CD4-positive, alpha-beta T cell treated with Interleukin-4 for 1 hour (primary cell): ENCODE data around the gene PPFIA4.

Source experiments
- DNase-seq, 2 donors: peaks; one replicate each; pipeline ENCODE4 v3.0.0-alpha.2; 2020 to 2022

Gene PPFIA4

DNA sequence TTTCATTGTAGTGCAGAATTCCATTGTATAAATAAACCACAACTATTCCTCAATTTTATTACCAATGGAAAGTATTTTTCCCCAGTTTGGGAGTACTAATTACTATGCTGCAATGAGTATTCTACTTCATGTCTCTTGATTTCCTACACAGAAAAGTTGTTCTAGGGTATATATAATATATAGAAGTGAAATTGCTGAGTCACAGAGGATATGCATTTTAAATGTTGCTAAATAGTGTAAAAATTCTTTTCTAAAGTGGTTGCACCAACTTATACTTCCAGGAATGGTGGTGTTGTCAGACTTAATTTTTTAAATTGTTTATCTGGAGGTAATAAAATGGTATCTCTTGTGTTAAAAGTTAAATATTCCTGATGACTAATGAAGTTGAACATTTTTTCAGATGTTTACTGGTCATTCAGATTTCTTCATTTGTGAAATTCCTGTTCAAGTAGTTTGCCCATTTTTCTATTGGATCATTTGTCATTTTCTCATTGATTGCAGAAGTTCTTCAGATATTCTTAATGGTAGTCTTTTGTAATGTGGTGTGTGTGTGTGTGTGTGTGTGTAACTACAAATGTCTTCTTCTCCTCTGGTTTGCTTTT lies 78.6 kb downstream of the PPFIA4 start:
- DNase-seq, result no peak

DNA sequence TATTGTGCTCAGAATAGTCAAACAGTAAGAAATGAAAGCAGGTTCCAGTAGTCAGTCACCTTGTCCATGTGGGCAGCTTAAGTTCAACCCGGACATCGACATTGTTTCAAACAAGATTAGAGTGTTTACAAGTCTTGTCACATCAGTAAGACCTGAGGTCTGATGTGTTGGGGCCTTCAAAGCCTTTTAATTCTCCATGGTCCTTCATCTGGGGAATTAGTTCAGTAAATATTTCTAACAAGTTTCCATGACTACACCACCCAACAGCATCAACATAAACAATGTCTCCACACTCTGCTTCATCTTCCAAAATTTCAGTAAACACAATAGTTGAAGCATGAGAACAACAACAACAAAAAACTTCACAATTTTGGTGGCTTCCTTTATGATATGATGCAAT lies 86.2 kb downstream of the PPFIA4 start:
- DNase-seq, result no peak

DNA sequence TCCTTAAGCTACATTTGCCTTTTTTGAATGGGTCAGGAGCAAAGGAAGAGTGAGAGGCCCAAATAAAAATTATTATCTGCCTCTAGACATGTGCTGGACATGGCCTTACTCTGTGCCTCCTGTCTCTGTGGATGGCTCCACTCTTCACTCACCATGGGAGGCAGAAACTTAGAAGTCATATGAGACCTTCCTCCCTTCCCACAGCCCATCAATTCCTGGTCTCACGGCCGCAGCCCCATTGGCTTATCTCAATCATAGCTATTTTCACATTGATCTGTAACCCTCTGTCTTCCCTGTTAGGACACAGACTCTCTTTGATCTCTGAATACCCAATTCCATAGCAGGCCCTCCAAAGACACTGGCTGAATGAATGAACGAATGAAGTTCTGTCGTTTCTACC lies 87.0 kb downstream of the PPFIA4 start:
- no peak for DNase-seq

DNA sequence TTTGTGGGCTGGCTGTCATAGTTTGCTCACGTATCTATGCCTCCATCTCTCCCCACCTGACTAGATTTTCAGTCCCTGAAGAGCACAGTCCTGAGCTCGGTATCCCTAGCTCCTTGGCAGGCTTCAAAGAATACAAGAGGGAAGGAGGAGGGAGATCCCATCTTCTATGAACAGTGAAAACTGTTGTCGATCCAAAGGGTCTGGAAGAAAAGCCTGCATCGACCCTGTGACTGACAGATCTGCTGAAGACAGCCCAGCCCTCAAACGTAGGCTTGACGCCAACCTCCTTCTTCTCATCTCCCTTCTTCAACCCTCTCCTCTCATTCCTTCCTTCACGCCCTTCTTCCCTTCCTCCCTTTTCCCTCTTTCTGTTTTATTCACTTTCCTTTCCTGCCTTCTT lies 87.9 kb downstream of the PPFIA4 start:
- DNase-seq, result no peak

DNA sequence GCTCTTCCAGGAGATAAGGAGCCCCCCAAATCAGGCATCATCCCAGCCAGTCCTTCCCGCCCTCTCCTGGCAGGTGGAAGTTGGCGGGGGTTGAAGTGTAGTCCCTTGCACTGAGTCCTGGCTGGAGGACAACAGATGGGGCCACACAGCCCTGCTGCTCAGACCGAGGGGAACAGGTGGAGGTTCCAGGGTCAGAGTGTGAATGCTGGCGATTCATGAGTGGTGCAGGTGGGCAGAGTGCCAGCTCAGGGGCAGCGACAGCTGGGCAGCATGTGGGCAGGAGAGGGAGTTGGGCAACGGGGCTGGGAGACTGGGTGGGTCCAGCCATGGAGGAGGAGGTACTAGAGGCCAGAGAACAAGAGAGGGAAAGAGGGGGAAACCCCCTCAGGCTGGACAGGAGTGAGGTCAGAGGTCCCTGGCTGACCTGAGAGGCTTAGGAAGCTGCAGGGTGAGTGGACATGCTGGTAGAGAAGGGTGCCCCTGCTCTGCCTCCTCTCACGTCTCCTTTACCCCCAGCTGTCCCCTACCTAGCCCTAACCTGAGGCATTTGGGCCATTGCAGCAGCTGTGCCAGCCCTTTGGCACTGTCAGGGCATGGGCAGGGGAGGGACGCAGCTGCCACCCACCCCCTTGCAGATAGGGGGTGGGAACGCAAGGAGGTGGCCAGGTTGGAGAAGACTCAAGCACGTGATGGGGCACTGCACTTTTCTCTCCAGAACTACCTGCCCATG lies 90.0 kb downstream of the PPFIA4 start:
- no peak for DNase-seq

DNA sequence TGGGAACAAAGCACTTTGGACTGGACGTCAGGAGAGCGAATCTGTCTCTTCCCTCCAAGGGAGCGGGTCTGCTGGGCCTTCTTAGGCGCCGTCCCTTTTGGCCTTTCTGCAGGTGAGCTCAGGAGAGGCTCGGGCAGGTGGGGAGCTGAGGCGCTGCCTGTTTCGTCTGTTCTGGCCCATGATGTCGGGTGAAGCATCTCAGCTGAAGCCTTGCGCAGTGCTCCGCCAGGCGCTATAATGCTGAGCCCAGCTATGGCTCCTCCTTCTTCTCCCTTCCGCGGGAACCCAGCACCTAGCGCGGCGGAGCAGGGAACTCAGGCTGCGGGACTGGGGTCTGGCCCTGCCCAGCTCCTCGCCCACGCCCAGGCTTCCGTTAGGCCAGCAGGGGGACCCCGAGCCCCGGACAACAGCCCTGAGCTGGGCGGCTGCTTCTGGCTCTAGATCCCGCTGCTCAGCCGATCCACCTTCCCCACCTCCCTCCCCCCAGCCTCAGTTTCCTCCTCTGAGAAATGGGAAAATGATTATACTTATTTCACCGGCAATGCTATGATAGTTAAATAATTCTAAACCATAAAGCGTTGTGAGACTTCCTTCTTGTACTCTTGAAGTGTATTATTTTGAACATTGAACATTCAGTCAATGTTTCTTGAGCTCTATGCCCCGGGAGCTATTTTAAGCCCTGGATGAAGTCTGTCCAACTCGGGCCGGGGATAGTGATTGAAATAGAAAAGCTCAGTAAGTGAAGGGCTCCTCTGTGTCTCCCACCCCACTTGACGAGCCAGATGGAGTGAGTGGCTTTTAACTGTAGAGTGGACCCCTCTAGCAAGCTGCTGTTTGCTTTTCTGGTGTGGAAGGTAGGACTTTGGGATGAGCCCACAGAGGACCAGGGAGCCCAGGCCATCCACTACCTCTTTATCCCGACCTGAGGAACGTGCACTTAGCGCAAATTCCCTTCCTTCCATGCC lies 91.6 kb downstream of the PPFIA4 start:
- DNase-seq, result peak in 1 of 2 donors; percentile 8

DNA sequence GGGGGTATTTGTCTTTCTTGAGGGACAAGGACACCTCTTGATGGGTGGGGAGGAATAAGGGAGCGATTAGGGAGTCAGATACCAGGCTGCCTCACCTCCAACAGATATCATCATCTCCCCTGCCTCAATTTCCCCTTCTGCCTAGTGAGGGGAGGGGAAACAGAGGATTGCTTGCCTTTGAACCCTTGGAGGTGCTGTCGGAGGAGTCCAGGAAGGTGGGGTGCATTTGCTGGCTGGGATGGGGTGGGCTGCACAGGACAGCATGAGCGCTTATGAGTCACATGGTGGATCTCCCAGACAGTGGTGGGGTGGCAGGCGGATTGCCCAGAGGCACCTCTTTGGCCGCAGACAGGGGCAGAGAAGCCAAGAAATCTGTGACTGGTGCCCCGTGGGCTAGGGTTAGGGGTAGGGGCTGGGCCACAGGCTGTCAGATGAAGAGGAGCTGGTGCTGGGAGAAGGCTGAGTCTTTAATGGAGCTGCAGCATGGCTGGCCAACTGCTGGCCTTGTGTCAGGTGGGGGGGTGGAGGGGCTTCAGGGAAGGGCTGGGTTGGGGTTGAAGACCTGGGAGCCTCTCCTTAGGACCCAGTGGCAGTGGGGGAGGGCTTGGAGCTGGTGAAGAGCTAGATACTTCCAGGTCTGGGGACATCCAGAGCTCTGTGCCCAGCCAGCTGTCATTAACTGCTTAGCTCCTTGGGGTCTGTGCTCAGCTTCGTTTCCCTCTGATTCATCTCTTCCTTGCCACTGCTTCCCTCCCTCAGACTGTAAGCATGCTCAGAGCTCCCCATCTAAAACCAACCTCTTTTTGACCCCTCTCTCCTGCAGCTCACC lies 94.2 kb downstream of the PPFIA4 start:
- no peak for DNase-seq

DNA sequence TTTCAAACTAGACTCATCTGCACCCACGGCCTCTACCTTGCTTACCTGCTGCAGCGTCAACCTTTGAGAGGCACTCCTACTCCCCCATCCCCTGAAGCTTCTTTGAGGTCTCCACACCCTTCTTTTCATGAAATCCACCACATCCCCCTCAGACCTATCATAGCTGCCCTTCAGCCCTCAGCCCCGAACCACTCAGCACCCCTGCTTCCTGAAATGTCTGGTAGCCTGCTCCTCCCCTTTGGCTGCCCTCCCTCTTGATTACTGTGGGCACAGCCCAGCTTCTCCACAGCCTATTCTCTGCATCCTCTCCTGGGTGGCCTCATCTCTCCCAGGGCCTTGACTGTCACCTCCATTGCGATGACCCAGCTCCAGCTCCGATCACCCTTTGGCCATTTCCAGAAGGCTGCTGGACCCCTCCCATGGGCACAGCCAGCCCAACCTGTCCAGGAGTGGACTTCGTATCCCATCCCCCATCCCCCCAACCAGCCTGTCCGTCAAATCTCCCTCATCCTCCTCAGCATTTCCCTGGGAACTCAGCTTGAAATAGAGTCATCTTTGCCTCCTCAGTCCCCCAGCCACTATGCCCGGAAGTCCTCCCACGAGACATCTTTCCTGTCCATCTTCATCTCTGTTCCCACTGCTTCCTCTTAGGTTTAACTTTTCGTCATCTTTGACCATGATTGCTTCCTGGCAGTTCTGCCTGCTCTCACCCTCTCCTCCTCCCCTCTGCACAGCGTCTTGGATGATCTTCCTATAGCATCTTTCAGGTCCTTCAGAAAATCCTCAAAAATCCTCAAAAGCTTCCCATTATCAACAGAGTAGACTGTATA lies 95.1 kb downstream of the PPFIA4 start:
- DNase-seq, result no peak

DNA sequence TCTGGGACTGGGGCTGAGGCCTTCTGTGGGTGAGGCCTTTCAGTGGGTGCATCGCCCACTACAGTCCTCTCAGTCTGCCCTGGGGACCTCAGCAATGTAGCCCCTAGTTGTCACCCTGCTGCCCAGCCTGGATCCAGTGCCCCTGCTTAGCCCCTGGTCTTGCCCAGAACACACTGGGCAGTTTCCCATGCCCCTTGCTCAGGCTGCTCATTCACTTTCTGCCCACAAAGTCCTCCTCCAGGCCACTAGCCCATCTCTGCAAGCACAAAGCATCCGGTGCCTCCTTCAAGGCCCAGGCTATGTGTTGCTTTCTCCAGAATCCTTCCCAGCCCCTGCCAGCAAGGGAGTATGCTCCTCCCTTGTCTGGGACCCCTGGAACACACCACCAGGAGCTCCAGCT lies 95.9 kb downstream of the PPFIA4 start:
- DNase-seq, result no peak

DNA sequence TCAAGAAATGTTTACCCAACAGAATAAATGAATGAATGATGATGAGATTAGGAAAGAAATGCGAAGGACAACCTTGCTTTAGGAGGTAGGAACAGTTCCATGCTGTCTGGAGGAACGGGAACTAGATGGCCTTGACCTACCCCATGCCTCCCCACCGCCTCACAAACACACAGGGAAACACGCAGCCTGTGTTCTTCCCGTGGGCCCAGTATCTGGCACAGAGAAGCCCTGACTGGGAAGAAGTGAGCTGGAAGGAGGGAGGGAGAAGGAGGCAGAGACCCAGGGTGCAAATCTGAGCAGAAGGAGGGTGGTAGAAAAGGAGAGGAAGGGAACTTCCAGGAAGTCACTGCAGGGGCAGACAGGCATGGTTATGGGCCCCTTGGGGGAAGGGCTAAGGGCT lies 97.7 kb downstream of the PPFIA4 start:
- DNase-seq, result no peak

DNA sequence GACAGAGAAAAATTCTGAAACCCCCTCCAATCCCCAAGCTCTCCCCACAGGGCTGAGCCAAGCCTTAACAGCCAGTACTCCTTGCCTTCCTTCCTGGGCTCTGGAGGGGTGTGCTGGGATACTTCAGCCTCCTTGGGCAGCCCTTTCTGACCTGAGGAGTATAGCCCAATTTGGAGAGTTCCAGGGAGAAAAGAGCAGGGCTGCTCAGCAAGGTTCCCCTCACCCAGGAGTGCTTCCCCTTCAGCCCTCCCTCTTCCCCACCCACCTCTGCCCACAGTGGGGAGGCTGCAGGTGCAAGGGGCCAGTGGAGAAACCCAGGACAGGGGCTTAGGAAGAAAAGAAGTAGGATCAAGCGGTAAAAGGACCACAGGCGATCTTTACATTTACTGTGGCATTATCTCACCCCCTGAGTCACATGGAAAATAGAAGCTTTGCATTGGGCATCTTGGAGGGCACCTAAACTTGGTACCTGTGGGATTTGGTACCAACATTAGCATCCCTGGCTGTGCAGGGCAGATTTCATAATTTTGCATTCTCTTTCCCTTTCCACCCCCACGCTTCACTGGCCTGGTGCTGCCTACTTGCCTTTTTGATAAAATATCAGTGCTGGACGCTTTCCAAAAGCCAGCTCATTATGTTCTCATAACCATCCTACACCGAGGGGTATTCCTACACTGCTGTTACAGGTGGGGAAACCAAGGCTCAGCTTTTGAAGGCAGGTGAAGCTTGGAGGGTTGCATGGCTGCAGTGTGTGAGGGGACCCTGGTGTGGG lies 98.4 kb downstream of the PPFIA4 start:
- DNase-seq, result no peak

DNA sequence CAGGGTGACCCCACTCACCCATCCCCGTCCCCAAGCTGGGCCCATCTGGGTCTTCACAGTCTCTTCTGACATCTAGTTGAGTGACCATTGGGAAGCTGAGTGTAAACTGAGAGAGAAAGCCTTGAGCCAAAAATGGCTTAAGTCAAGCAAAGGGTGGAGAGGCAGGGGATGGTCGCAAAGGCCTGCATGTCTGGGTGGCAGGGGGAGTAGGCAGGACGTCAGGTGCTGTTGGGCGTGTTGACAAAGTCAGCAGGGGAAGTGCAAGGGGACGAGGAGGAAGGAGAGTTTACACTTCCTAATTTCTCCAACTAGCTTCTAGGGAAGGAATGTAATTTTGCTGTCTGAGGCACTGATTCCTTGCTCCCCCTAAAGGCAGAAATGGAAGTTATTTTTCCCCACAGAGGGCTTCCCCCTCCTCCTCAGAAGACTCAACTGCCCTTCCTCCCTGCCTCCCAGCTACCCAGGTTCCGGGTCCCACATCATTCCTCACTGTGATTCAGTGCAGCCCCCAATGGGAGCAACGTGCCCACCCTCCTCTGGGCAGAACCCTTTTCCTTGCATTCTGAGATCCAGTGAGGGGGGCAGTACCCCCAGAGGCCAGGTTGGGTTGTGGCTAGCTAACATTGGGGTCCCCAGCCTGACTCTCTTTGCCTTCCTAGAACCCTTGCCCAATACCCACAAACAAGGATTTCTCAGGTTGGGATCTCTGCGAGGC lies 100.0 kb downstream of the PPFIA4 start:
- DNase-seq, result no peak

DNA sequence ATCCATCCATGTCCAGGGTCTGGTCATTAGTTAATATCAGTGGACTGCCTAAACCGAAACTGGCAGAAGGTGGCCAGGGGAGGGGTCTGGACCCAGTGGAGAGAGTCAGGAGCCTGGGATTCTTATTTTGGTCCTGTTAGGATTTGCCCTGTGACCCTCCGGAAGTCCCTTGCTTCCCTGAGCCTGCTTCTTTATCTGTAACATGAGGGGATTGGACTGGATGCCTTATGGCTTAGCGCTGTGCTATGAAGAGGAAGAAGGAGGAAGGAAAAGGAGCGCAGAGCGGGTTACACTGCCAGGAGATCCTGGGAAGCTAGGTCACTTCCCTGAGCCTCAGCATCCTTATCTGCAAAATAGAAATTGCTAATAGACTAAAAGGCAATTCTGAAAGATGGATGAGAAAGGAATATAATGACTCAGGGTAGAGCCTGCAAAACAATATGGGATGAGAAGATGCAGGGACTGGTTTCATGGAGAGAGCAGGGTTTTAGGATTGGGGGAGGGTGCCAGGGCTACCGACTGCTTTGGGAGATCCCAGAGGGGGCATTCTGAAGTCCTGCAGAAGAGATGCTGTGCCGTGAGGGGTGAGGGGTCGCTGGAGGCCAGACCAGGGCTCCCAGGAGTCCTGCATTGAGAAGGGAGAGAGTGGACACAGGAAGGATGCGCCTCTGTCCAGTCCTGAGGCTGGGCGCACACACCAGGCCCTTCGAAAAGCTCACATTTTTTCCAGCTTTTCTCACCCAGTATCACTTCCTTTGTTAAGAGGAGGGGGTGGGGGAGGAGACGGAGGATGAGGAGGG lies 100.8 kb downstream of the PPFIA4 start:
- DNase-seq, result no peak

DNA sequence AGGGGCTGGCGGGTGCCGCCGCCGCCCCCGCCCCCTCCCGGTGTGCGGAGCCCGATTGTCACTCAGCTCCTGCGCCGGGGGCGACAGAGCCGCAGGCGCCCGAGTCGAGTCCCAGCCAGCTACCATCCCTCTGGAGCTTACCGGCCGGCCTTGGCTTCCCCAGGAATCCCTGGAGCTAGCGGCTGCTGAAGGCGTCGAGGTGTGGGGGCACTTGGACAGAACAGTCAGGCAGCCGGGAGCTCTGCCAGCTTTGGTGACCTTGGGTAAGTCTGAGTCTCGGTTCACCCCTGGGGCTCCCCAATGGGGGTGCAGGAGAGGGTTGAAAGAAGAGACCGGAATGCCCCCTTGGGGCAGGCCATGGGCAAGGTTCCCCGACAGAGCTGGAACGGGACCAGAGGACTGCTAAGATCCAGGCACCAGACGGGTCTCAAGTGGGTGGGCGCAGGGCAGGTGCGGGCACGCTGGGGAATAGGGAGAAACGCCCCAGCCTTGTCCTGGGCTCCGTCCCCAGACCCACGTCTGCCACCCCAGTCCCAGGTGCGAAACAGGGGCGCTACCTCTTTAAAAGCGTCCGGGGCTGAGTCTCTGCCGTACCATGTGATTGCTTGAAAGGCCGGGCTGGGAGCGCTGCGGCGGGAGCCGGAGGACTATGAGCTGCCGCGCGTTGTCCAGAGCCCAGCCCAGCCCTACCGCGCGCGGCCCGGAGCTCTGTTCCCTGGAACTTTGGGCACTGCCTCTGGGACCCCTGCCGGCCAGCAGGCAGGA lies 101.6 kb downstream of the PPFIA4 start, which contains the start of gene ADORA1:
Gene ADORA1, plus strand, starts transcription at position 61 of the 765 bp plus-strand sequence. CDS start 1,116 bp downstream, outside the sequence.
- no peak for DNase-seq

DNA sequence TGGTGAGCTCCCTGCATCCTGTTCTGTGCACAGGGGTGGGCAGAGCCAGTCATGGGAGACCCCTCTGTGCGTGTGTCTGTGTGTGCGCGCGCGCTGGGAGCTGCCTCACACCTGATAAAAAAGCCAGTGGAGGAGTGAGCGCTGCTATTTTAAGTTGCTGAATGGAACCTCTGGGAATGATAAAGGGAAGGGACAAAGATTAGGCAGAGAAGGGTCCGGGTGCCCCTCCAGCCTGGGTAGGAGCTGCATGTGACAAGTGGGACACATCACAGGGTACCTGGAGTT lies 102.1 kb downstream of the PPFIA4 start:
- no peak for DNase-seq
